ENCODE results near the gene RTBDN.

DNA sequence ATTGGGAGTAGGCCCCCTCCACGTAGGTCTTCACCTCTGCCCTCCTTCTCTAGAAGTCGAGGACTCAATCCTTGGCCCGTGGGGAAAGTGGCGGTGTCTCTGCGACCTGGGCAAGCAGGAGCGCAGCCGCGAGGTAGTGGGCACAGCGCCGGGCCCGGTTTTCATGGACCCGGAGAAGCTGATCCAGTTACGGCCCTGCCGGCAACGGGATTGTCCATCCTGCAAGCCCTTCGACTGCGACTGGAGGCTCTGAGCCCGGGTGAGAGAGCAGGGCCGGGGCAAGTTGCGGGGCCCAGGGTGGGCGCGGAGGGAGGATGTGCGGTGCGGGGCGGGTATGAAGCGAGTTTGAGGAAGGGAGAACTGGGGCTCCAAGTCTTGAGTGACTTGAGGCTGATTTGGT lies 30.3 kb downstream of the RTBDN start:
- no peak for TF ChIP-seq EZH2phosphoT487 (IDR thresholded peaks at IDR 0.05)
- TF ChIP-seq, protein P1, sequence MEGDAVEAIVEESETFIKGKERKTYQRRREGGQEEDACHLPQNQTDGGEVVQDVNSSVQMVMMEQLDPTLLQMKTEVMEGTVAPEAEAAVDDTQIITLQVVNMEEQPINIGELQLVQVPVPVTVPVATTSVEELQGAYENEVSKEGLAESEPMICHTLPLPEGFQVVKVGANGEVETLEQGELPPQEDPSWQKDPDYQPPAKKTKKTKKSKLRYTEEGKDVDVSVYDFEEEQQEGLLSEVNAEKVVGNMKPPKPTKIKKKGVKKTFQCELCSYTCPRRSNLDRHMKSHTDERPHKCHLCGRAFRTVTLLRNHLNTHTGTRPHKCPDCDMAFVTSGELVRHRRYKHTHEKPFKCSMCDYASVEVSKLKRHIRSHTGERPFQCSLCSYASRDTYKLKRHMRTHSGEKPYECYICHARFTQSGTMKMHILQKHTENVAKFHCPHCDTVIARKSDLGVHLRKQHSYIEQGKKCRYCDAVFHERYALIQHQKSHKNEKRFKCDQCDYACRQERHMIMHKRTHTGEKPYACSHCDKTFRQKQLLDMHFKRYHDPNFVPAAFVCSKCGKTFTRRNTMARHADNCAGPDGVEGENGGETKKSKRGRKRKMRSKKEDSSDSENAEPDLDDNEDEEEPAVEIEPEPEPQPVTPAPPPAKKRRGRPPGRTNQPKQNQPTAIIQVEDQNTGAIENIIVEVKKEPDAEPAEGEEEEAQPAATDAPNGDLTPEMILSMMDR (IDR thresholded peaks at IDR 0.05), result no peak

Measured in neural progenitor cell (in vitro differentiated cells).